Heart right ventricle (tissue), 16 donors: Measurements from ENCODE around the gene MRAS. TPM values are rescaled to one million over a fixed set of nuclear protein-coding genes. Genes with fewer than 3 reads are reported as not detected.

ENCODE experiments used
- ATAC-seq, 8 donors: fragments of 200-7000 bp; cut with Tn5 transposase; one replicate each; pipeline ENCODE4 v1.9.1; 2020; ENCODE audit warnings: mild to moderate bottlenecking in 8 of 8, moderate library complexity in 8 of 8, moderate number of reproducible peaks in 1 of 8
- DNase-seq, 2 donors: peaks; one replicate each; pipeline ENCODE4 v3.0.0-alpha.2; 2020
- H3K27ac ChIP-seq, 10 donors: fragments of 200-600 bp; sonication (generic) in 2 of 10; one replicate each; pipeline versions ENCODE4 v1.5.0 to v1.8.0; 2020 to 2022; ENCODE audit warnings: mild to moderate bottlenecking in 3 of 10
- H3K27me3 ChIP-seq, 7 donors: fragments of 200-600 bp; one replicate each; pipeline ENCODE4 v1.8.0; 2021 to 2022; ENCODE audit warnings: mild to moderate bottlenecking in 2 of 7
- H3K36me3 ChIP-seq, 9 donors: fragments of 200-600 bp; sonication (generic) in 1 of 9; one replicate each; pipeline versions ENCODE4 v1.5.0 to v1.8.0; 2020 to 2022; ENCODE audit warnings: mild to moderate bottlenecking in 2 of 9
- H3K4me1 ChIP-seq, 9 donors: fragments of 200-600 bp; sonication (generic) in 1 of 9; one replicate each; pipeline versions ENCODE4 v1.5.0 to v1.8.0; 2020 to 2022; ENCODE audit warnings: mild to moderate bottlenecking in 4 of 9
- H3K4me3 ChIP-seq, 10 donors: fragments of 200-600 bp; sonication (generic) in 2 of 10; one replicate each; pipeline versions ENCODE4 v1.5.0 to v1.8.0; 2020 to 2022; ENCODE audit warnings: mild to moderate bottlenecking in 7 of 10, moderate library complexity in 2 of 10
- H3K9me3 ChIP-seq, 11 donors: fragments of 200-600 bp in 10 of 11; sonication (generic) in 2 of 11; one replicate each; pipeline versions ENCODE4 v1.5.0 to v1.8.0; 2013 to 2022; ENCODE audit warnings: mild to moderate bottlenecking in 2 of 11, control low read depth in 1 of 11, moderate library complexity in 1 of 11
- CTCF ChIP-seq, 9 donors: fragments of 200-600 bp; sonication (generic) in 2 of 9; IDR thresholded peaks; one replicate each; pipeline versions ENCODE4 v1.5.0 to v1.8.0; 2021 to 2022; ENCODE audit warnings: antibody characterized with exemption in 9 of 9, mild to moderate bottlenecking in 5 of 9, moderate library complexity in 1 of 9
- WGBS, 2 donors: extraction: QIAGEN DNeasy Blood & Tissue Kit; methylation state at CpG; one replicate each; pipeline ENCODE4 v1.1.7; 2013; ENCODE audit warnings: inconsistent platforms in 1 of 2; 5-methylcytosine and 5-hydroxymethylcytosine counted together
- intact Hi-C, 10 donors: fragments of 100-400 bp; cut with DNase I; formaldehyde crosslinking; loops; one replicate each; pipeline versions ENCODE4 v1.11.1 to v1.14.2; 2022
- polyA plus RNA-seq, 2 donors: library from polyadenylated mRNA; stranded (reverse); fragments of 200-250 nt; gene quantifications; one replicate each; pipeline ENCODE4 v1.2.3, GENCODE V29; 2013
- total RNA-seq, 10 donors: library from RNA; stranded (reverse); fragmentation: NEBNext Ultra II Directional in 3 of 10; extraction: Animal tissue kit (Norgen Biotek cat#: 25700) in 3 of 10; gene quantifications; one replicate each; pipeline versions ENCODE4 v1.2.1 to v1.2.4, GENCODE V29; 2021 to 2023
- donor health status: Arrhythmogenic right ventricular cardiomyopathy.
- donor health status: ischemic (EF 13 %, LVEDD 7.1; RV severe dilation, severe dysfunction).
- donor health status: healthy with polysubstance abuse.
- donor health status: DM: no; HTN: yes; CAD: no.
- donor health status: DM: no; HTN: no; CAD: no.
- donor health status: ischemic (EF 25% LVEDD 6.9; RV normal size, moderate dysfunction).
- donor health status: ischemic (EF 25% LVEDD 5.7; RV mildly dilated, moderate dysfunction).
- donor health status: healthy.
- donor health status: DM: yes; HTN: yes; CAD: no.
- donor health status: Ischemic cardiomyopathy.
- donor health status: ischemic (EF 35%, LVEDD 5.7; RV mildly dilated, moderate dysfunction).
- donor health status: nonischemic (EF 11% LVEDD 7.7; RV severe dilation, severe dysfunction).
- donor health status: DM: yes; HTN: yes; CAD: no.
- donor health status: PGD.
- donor health status: ischemic (EF 29% LVEDD 5.4; RV normal size, mild dysfunction).
- donor health status: nonischemic (EF 23%, LVEDD 6.1; RV moderate dilation, normal function).

The MRAS gene
- total and polyA plus RNA-seq, 12 donors: 78.6 to 381 (median 256) TPM

- 96 to 99% methylated on average over 6 of the region's 6 CpGs for WGBS, 2 donors
- no peak for ATAC-seq
- DNase-seq: no peak
- Histone ChIP-seq H3K4me1 (peaks cover 0 to 53% (median 21%) of the 10 kb centered on the region in 9 donors), H3K4me3 (no peak overlapping the region), H3K9me3 (no peaks in the 10 kb centered on the region), H3K36me3 (peaks cover 0 to 69% (median 33%) of the 10 kb centered on the region in 9 donors), H3K27ac (no peak overlapping the region), H3K27me3 (no peaks in the 10 kb centered on the region)
- TF ChIP-seq CTCF (IDR thresholded peaks at IDR 0.05): no peak
- intact Hi-C loops: loop anchor here in 1 of 10 donors (5.0 kb wide), 1 partner anchor 72 kb away; no protein-coding TSS in a partner anchor
These were observed 55.7 kb downstream of the MRAS start for GRCh38 chr3:138404121-138404520.

GRCh38 chr3:138405001-138405400, 56.6 kb downstream of the MRAS start:
- ATAC-seq (no peak), DNase-seq (no peak)
- intact Hi-C loops: no loop called here
- no peak for TF ChIP-seq CTCF (IDR thresholded peaks at IDR 0.05)
- Histone ChIP-seq H3K9me3 (no peaks in the 10 kb centered on the region), H3K4me1 (peaks cover 0 to 44% (median 18%) of the 10 kb centered on the region in 9 donors), H3K4me3 (no peak overlapping the region), H3K27me3 (no peaks in the 10 kb centered on the region), H3K36me3 (peaks cover 0 to 60% (median 32%) of the 10 kb centered on the region in 9 donors), H3K27ac (no peak overlapping the region)
- 95 to 97% methylated on average over 7 of the region's 7 CpGs for WGBS, 2 donors

GRCh38 chr3:138405486-138405885, 57.1 kb downstream of the MRAS start:
- Histone ChIP-seq H3K4me3 (no peak overlapping the region), H3K9me3 (no peaks in the 10 kb centered on the region), H3K27ac (no peak overlapping the region), H3K36me3 (peaks cover 0 to 55% (median 32%) of the 10 kb centered on the region in 9 donors), H3K4me1 (peaks cover 0 to 39% (median 15%) of the 10 kb centered on the region in 9 donors), H3K27me3 (no peaks in the 10 kb centered on the region)
- intact Hi-C loops: no loop called here
- TF ChIP-seq CTCF (IDR thresholded peaks at IDR 0.05): no peak
- DNase-seq: no peak
- 83 to 90% methylated on average over 5 of the region's 5 CpGs for WGBS, 2 donors
- peak in 1 of 8 donors; percentile 7 for ATAC-seq

- H3K4me1 ChIP-seq: peaks cover 0 to 32% (median 6%) of the 10 kb centered on the region in 9 donors
- 80 to 88% methylated on average over 2 of the region's 2 CpGs for WGBS, 2 donors
- H3K36me3 ChIP-seq: peaks cover 0 to 44% (median 24%) of the 10 kb centered on the region in 9 donors
- H3K9me3 ChIP-seq: no peaks in the 10 kb centered on the region
- no peaks in the 10 kb centered on the region for H3K27me3 ChIP-seq
- intact Hi-C loops: no loop called here
- H3K27ac ChIP-seq: no peak overlapping the region
- H3K4me3 ChIP-seq: no peak overlapping the region
- no peak for DNase-seq
- TF ChIP-seq CTCF (IDR thresholded peaks at IDR 0.05): no peak
- no peak for ATAC-seq
These were observed 58.2 kb downstream of the MRAS start for GRCh38 chr3:138406606-138407005.
